GM18519 (cell line): ENCODE data around the gene RGPD4.
"Not testable (repeated sequence)": the region's sequence is repeated elsewhere in the genome, so short reads cannot be mapped to it uniquely, and the experiment has no call there.

ENCODE experiments used
- ATAC-seq: cut with Tn5 transposase; IDR thresholded peaks from one replicate; pipeline ENCODE4 v1.9.1; 2021; ENCODE audit warnings: mild to moderate bottlenecking, moderate library complexity; ENCODE audit not compliant: unreplicated experiment, low FRiP score

Gene RGPD4

GRCh38 chr2:107916696-107917370 is 90.1 kb downstream of the RGPD4 start:
- not testable (repeated sequence) for ATAC-seq

- ATAC-seq = no peak
Observed at GRCh38 chr2:107927034-107927534, 100.4 kb downstream of the RGPD4 start.

DNA sequence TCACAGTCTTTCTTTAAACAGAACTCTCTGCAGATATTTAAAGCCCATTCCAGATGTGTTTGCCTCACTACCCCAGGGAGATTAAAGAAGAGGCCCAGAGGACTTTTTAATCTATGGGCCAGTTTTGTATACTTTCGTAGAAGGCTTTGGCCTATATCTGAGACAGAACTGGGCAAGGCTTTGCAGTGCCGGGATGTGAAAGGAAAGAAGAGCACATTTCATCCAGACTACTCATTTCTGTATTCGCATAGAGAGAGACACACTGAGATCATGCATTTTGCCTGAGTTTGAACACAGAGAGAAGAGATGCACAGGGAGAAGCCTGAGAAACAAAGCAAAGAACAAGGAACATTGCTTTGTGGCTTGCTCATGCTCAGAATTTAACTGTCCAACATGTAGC is 104.7 kb downstream of the RGPD4 start:
- ATAC-seq = no peak

DNA sequence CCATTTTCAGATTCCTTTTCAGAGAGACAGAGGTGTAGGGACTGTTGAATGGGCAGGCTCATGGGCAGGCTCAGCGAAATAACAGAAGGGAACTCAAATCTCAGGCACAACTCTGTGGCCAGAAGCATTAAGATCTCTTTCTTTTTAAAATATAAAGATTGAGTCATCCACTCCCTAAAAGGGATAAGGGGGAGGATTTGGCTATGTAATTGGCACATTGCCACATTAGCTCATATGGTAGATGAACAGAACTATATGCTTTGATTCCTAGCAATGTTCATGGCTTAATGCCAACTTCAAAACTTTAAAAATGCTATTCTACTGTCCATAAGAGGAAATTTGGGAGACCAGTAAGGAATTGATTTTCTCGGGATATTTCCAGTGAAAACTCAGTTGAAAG is 105.8 kb downstream of the RGPD4 start:
- no peak for ATAC-seq

GRCh38 chr2:107932979-107933378 is 106.3 kb downstream of the RGPD4 start:
- no peak for ATAC-seq

DNA sequence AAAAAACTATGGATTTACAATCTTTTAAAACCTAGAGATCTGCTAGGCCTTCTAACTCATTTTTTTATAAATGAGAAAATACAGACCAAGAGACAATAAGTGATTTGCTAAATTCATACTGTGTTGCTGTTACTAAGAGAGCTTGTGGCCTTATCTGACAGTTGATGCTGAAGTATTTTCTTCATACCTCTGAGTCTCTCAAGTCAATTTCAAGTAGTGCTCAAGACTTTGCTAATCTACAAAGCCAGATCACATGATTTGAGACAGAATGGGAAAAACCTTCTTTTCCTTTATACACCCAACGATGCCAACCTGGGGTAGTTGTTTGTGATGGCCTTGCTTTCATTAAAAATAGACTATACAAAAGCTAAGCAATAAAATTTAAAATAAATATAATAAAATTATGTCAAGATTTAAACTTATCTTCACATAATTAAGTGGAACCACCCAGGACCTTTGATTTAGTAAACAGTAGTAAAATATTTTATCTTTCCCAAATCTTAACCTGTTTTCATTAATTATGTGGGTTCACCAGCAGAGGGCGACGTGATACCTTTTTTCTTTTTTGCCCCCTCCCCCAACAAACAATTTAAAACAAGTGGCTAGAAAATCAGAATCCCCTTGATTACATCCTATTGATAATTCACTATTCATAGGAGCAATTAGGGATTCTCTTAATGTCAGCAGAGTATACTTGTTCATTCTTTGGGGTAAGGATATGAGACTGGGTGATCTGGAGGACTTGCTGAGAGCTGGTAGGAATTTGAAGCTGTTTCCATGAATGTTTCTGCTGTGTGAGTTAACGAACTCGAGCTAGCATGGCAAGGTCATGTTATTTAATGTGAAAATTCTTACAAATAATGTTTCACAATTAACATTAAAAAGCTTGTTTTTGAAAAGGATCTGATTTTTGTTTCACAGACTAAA is 110.0 kb downstream of the RGPD4 start:
- no peak for ATAC-seq
